HG03442 (cell line): ENCODE results near the gene AHNAK.
"Not testable (repeated sequence)": the region's sequence is repeated elsewhere in the genome, so short reads cannot be mapped to it uniquely, and the experiment has no call there.

Experiments used
- ATAC-seq: cut with Tn5 transposase; IDR thresholded peaks from one replicate; pipeline ENCODE4 v1.9.1; 2021; ENCODE audit warnings: mild to moderate bottlenecking, moderate library complexity; ENCODE audit not compliant: unreplicated experiment

Gene AHNAK

GRCh38 chr11:62553839-62554361 lies 7.3 kb upstream of the AHNAK start:
- ATAC-seq, result no peak

GRCh38 chr11:62553080-62553838 lies 6.7 kb upstream of the AHNAK start:
- no peak for ATAC-seq

GRCh38 chr11:62552485-62553079 lies 6.0 kb upstream of the AHNAK start:
- no peak for ATAC-seq

GRCh38 chr11:62550478-62550877 lies 3.9 kb upstream of the AHNAK start:
- not testable (repeated sequence) for ATAC-seq

DNA sequence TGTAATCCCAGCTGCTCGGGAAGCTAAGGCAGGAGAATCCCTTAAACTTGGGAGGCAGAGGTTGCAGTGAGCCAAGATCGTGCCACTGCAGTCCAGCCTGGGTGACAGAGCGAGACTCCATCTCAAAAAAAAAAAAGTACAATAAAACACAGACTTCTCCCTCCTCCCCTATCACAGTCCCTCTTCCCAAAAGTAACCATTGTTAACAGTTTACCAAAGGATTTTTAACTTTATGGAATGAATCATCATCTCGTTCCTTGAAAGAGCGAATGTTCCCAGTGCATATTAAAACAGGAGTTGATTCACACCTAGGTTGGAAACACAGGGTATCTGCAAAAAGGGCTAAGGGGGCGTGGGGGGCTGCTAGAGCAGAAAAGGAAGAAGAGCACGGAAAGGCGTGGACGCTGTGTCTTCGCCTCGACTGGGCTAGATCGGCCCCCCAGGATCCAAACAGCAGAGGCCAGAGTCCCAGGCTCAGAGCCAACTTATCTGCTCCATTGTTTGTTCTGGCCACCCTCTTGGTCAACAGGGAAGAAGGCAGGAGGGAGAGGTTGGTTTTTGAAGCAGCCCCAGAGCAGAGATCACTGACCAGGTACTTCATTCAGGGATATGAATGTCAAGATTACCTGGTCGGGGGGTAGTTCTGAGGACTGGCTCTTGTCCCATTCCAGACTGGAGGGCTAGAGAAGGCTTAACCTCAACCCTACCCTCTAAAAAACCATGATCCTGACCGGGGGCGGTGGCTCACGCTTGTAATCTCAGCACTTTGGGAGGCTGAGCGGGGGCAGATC lies 2.1 kb upstream of the AHNAK start:
- ATAC-seq, result no peak

- ATAC-seq, result no peak
Measured at GRCh38 chr11:62547691-62548281, 1.2 kb upstream of the AHNAK start.

DNA sequence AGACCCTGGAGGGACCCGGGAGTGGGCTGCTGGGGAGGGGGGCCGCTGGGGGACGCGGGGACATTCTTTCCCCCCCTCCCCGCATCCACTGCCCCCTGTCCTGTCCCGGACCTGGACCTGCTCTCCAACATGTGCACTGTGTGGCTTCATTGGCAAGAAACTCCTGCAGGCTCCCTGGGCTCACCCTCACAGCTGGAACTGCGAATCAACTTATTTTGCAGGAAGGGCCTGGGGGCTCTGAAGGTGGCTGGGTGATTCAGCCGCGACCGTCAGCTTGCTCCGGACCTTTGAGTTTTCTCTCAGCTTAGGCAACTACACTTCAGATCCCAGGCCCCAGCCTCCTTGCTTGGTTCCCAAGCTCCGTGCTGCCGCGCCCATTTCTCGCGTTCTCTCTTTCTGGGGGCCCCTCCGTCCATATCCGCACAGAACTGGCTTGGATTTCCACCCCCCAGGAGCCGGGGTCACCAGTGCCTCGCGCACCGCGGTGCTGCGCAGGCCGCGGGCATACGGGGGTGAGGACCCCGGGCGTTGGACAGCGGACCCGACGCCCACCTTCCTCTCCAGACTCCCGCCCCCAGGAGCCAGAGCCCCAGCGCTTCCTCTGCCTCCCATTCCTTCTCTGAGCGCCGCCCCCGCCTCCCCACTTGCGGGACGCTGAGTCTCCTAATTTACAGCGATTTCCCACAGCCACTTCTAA lies 471 bp upstream of the AHNAK start:
- ATAC-seq, result no peak

DNA sequence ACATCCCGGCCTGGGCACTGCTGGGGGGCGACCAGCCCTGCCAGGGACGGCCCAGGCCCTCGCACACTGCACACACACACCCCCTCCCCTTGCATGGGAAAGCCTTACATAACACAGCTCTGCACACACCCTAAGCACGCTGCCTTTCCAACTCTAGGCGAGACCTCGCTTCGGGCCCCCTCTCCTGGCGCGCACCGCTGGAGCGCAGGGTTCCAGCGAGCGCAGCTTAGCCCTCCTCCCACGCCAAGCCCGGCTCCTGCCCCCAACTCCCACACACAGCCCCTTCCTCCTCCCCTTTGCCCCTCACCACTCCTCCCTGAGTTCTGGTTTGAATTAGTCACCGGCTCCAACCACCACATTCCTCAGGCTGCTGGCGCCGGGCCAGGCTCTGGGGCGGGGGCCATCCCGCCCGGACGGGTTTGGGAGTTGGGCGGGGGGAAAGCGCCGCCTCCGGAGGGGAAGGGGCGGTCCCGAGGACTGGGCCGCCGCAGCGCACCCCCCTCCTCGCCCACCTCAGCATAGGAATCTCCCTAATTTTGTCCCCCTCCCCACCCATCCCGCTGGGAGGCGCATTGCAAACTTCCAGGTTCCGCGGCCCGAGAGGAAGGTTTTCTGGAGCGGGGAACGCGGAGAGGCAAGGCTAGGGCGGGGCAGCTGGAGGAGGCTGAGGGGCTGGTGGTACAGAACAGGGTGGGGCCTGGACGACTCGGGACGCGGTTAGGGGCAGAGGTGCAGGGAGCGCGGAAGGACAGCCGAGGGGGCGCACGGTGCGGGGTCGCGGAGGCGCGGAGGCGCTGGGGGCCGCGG lies 966 bp downstream of the AHNAK start:
- ATAC-seq, result no peak

- ATAC-seq, result no peak
Measured at GRCh38 chr11:62544581-62545436, 1.8 kb downstream of the AHNAK start.

GRCh38 chr11:62543680-62544444 lies 2.7 kb downstream of the AHNAK start:
- no peak for ATAC-seq

DNA sequence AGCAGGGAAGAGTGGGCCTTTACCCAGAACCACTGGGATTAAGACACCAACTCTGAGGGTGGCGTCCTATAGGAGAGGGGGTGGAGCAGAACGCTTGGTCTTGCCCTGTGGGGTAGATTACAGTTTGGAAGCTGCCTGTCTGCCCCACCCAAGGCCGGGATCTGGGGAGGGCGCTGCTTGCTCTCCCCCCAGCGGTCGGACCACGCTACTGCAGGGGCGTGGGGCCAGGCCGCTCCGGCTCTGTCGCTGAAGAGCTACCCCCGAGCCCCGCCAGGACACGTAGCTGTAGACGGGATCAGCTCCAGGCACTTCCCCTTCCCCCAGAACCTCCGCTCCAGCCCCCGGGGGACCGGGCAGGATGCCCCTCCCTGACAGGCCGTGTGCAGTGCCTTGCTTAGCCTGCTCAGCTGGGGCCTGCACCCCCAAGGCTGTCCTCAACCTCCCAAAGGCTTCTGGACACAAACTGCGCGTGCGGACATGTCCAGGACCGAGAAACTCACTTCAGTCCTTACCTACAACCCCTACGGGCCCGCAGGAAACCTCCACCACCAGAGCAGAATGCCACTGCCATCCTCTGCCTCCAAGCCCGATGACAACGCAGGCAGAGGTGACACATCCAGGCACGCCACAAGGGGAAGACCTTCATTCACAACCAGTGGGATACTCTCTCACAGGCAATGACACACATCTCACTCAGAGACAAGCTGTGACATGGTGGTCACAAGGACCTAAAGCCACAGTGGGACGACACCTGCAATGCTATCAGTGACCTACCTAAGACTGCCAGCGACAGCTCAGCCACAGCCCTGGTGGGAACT lies 3.6 kb downstream of the AHNAK start:
- no peak for ATAC-seq

DNA sequence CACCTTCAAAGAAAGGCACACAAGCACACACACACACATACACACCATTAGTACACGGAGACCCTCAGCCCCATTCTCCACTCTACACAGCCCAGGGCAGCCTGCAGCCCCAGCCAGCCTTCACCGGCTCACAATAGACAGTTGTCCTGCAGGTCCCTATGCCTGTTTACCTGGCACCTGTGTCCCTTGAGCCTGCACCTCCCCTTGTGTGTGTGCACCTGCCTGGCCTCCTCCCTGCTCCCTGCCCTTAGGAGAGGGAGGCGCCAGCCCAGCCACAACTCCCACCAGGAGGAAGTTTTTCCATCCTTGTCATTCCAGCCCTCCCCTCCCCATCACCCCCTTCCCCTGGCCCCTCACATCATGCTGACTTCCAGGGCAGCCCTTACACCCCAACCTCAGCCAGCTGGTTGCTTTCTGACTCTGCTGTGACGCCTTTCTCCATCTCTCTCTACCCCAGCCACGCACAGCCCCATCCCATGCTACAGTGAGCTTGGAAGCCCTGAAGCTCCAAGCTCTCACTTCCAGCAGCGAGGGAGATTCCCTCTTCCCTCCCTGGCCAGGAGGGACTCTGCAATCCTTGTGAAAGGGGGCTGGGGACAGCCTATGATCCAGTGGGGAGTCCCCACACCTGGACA lies 4.4 kb downstream of the AHNAK start:
- no peak for ATAC-seq

- peak; percentile 35 for ATAC-seq
Measured at GRCh38 chr11:62540804-62541701, 5.6 kb downstream of the AHNAK start.

- no peak for ATAC-seq
Measured at GRCh38 chr11:62539238-62539925, 7.2 kb downstream of the AHNAK start.
